DLD1 (cell line): ENCODE results near the gene FRK.
"Not testable (repeated sequence)": the region's sequence is repeated elsewhere in the genome, so short reads cannot be mapped to it uniquely, and the experiment has no call there.

Experiments
- in situ Hi-C: cut with HindIII; loops from 2 replicates; pipeline ENCODE4 v1.10.0; 2017; ENCODE audit warnings: low sequenced_read_pairs

The FRK gene

DNA sequence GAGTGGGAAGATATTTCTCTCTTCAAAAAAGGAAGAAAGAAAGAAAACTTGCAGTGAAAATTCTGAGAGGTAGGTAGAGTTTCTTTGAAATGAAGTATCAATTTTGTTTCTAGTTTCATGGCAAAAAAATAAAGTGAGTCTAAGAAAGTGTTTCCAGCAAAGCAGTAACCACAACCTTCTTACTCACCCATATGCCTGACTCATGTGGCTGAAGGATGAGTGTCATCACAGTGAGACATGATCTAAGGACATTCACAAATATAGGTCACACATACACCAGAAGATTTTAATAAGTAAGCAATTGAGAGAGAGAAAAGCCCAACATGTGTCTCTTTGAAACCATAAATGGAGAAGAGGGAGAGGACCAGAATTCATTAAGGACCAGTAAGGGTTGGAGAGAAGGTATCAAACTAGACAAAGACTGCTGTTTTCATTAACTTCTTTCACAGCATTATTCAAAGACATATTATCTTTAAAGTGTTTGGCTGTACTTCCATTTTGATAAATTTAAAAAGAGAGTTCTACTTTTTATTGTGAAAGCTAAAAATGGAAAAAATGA is 169.5 kb downstream of the FRK start:
- in situ Hi-C loops = no loop called here

DNA sequence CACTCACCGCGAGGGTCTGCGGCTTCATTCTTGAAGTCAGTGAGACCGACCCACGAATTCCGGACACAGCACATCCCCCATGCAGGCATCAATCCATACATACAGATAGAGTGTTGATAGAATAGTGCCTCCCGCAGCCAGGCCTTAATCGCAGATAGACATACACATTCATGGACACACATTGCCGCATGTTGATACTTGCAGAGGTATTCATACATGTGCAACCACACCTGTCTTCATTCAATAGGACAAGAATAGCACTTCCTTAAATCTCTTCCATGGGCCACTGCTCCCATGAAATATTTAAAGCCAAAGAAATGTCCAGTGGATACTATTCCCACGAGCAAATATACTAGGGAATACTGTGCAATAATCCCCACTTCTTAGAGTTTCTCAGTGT is 170.5 kb downstream of the FRK start:
- in situ Hi-C loops = no loop called here

DNA sequence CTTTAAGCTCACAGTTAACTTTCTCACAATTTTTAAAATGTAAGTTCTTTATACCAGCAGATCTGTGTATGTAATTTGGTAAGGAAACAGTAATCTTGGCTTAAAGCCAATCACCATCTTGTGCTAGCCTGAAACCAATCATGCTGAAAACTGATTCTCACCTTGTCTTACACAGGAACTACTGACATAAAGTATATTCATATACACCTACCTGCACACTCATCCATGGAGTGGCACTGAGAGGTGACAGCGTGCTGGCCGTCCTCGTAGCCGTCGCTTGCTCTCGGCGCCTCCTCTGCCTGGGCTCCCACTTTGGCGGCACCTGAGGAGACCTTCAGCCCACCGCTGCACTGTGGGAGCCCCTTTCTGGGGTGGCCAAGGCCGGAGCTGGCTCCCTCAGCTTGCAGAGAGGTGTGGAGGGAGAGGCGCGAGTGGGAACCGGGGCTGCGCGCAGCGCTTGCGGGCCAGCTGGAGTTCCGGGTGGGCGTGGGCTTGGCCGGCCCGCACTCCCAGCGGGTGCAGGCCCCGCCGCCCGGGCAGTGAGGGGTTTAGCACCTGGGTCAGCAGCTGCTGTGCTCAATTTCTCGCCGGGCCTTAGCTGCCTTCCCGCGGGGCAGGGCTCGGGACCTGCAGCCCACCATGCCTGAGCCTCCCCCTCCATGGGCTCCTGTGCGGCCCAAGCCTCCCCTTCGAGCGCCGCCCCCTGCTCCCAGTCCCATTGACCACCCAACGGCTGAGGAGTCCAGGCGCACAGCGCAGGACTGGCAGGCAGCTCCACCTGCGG is 171.8 kb downstream of the FRK start:
- in situ Hi-C loops = not testable (repeated sequence)

DNA sequence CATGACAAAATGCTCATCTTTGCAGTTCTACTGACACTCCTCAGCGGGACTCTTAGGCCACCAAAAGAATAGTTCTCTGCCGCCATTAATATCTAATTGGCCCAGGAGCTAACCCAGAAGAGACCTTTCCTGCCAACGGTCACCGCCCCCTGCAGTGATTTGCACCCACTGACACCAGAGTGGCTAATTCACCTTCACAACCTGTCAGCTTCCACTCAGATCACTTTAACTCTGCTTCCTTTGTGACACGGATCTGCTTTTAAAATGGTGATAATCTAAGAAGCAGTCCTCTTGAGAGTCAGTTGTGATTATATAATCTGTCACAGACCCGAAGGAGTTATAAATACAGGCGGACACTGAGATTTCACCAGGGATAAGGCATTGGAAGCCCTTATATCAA is 172.8 kb downstream of the FRK start:
- in situ Hi-C loops = no loop called here

DNA sequence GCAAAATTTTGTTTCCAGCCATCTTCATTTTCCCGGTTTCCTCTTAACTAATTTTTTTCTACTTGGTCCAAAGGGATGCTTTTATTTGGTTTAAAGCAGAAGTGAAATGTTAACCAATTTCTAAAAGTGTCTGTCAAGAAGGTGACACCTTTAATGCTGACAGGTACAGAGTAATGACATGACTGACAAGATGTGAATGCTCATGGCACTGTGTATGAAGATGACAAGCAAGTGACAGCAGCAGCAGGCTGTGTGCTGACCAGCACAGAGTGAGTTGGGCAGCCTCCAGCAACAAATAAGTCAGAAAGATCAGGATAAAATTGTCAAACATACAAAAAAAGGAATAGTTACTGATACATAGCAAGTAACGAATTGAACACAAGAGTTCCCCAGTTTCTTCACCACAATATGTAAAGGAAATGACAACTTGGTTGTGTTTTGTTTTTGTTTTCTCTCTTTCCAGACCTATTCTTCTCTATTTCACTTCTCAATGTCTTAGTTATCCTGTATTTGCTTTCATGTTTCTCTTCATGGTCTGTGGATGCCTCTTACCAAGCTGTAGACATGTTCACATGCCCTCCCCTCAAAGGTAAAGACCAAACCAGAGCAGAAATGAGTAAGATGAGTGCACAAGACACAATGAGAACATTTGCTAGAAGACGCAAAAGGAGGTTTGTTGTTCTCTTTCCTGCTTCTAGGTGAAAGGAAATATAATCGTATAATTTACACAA is 174.9 kb downstream of the FRK start:
- in situ Hi-C loops = no loop called here

DNA sequence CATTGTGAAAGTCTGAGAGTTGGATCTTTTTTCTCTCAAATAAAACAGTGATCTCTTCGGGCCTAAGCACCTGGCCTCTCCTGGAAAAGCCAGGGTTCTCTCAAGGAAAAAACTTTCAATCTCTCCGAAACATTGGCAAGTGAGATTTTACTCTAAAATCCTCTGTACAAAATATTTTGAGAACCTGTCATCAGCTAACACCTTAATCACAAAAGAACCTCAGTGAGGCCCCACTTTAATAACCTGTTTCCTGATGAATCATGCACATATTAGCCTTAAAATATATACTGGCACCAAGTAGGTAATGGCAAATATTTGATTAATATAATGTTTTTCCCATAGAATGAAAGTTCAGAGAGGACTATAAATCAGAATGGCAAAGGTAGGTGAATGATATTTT is 177.9 kb downstream of the FRK start:
- in situ Hi-C loops = no loop called here

DNA sequence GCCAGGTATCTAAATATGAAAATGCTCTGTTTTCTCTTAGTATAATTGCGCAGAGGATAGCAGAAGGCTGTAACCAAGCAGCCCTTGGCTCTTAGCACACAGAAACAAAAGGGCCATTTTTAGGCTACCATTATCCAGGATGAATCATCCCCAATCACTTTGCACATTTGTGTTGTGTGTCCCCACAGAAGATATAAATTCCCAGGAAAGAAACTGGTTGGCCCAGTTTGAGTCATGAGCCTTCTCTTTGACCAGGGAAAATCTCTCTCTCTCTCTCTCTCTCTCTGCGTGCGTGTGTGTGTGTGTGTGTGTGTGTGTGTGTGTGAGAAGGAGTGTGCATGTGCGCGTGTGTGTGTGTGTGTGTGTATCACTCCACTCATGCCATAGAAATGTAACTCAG is 178.5 kb downstream of the FRK start:
- in situ Hi-C loops = no loop called here
